ENCODE results near the gene SOD2. TPM values are rescaled to one million over a fixed set of nuclear protein-coding genes. Genes with fewer than 3 reads are reported as not detected.
"Not testable (repeated sequence)": the region's sequence is repeated elsewhere in the genome, so short reads cannot be mapped to it uniquely, and the experiment has no call there.

Gene SOD2
- polyA plus RNA-seq, 1 of the 3 experiments (the other 2 are of a cell fraction), result 26.8 TPM

- TF ChIP-seq RXRA (IDR thresholded peaks at IDR 0.05; ENCODE audit: borderline replicate concordance, low read depth), result no peak
- no peak for TF ChIP-seq ELF1 (IDR thresholded peaks at IDR 0.05)
- TF ChIP-seq TAF1 (IDR thresholded peaks at IDR 0.05; ENCODE audit: borderline replicate concordance, low read depth, low read length), result no peak
- TF ChIP-seq EP300 (IDR thresholded peaks at IDR 0.05; ENCODE audit: borderline replicate concordance in 1 of 2, low read depth in 1 of 2, low read length in 1 of 2), result no peak
- TF ChIP-seq PBX3 (IDR thresholded peaks at IDR 0.05), result no peak
- TF ChIP-seq FOXJ3 (CRISPR knock-in tag; IDR thresholded peaks at IDR 0.05), result no peak
- TF ChIP-seq MXI1 (IDR thresholded peaks at IDR 0.05; ENCODE audit: low read depth, low read length), result no peak; the same call in 1 of the 2 replicates
- TF ChIP-seq TCF12 (IDR thresholded peaks at IDR 0.05), result no peak
- no peak for TF ChIP-seq JUND (IDR thresholded peaks at IDR 0.05)
Measured at GRCh38 chr6:159726255-159726917, 33.3 kb upstream of the SOD2 start (continued).

GRCh38 chr6:159725208-159725607 lies 32.2 kb upstream of the SOD2 start:
- DNase-seq; POLR2A ChIA-PET; H3K9ac ChIP-seq; H3K27me3 ChIP-seq (ENCODE audit: insufficient read depth); H3K4me3 ChIP-seq (ENCODE audit: low read depth in 2 of 2, low read length in 1 of 2); CTCF ChIA-PET; H3F3A ChIP-seq (replicated peaks; ENCODE audit: insufficient read depth); H3K36me3 ChIP-seq (replicated peaks in 1 of 2; ENCODE audit: control insufficient read depth in 1 of 2, insufficient read depth in 2 of 2, low read length in 1 of 2); H2AFZ ChIP-seq (ENCODE audit: low read depth); H3K4me1 ChIP-seq (ENCODE audit: control insufficient read depth in 1 of 2, insufficient read depth in 2 of 2, low read depth in 1 of 2, low read length in 1 of 2); H3K9me2 ChIP-seq; H3K9me3 ChIP-seq; H3K27ac ChIP-seq (ENCODE audit: low read depth in 2 of 2, low read length in 1 of 2); H3K4me2 ChIP-seq: not testable (repeated sequence)
- 100% methylated on average over 3 of the region's 3 CpGs for WGBS (ENCODE audit: low lambda C conversion rate)
- Histone ChIP-seq H4K20me1 (ENCODE audit: insufficient read depth) (peaks cover 23% of the 10 kb centered on the region), H3K79me2 (ENCODE audit: insufficient read depth) (peaks cover 87% of the 10 kb centered on the region)

- no peaks in the 10 kb centered on the region for H3K27me3 ChIP-seq (ENCODE audit: insufficient read depth)
- ChIA-PET POLR2A (no interaction called here), CTCF (no interaction called here)
- 98% methylated on average over 4 of the region's 4 CpGs for WGBS (ENCODE audit: low lambda C conversion rate)
- peaks cover 84% of the 10 kb centered on the region for H3K79me2 ChIP-seq (ENCODE audit: insufficient read depth)
- H3K4me1 ChIP-seq (ENCODE audit: control insufficient read depth in 1 of 2, insufficient read depth in 2 of 2, low read depth in 1 of 2, low read length in 1 of 2), result peaks cover 0 to 7% of the 10 kb centered on the region in 2 experiments; a peak in 2 of 4 replicates
- no peak overlapping the region for H2AFZ ChIP-seq (ENCODE audit: low read depth)
- no peak overlapping the region for H3K9ac ChIP-seq
- no peak for DNase-seq
- no peak overlapping the region for H3K4me3 ChIP-seq (ENCODE audit: low read depth in 2 of 2, low read length in 1 of 2)
- peaks cover 19% of the 10 kb centered on the region for H4K20me1 ChIP-seq (ENCODE audit: insufficient read depth)
- no peak overlapping the region for H3K27ac ChIP-seq (ENCODE audit: low read depth in 2 of 2, low read length in 1 of 2)
- no peaks in the 10 kb centered on the region for H3K9me2 ChIP-seq
- H3F3A ChIP-seq (replicated peaks; ENCODE audit: insufficient read depth), result no peaks in the 10 kb centered on the region
- peaks cover 0 to 8% of the 10 kb centered on the region in 2 experiments for H3K36me3 ChIP-seq (replicated peaks in 1 of 2; ENCODE audit: control insufficient read depth in 1 of 2, insufficient read depth in 2 of 2, low read length in 1 of 2)
- no peaks in the 10 kb centered on the region for H3K9me3 ChIP-seq
- no peak overlapping the region for H3K4me2 ChIP-seq
- TF ChIP-seq MAX (IDR thresholded peaks at IDR 0.05; ENCODE audit: low read depth) (no peak), NRF1 (IDR thresholded peaks at IDR 0.05; ENCODE audit: low read depth, low read length) (no peak), RAD21 (IDR thresholded peaks at IDR 0.05; ENCODE audit: low read length) (no peak), SMC3 (IDR thresholded peaks at IDR 0.05; ENCODE audit: low read depth, low read length) (no peak), USF1 (IDR thresholded peaks at IDR 0.05; ENCODE audit: borderline replicate concordance, low read depth) (no peak), FOXJ3 (CRISPR knock-in tag; IDR thresholded peaks at IDR 0.05) (no peak), TEAD4 (IDR thresholded peaks at IDR 0.05; ENCODE audit: borderline replicate concordance, insufficient read depth) (no peak), CTCF (IDR thresholded peaks at IDR 0.05) (no peak), GABPA (IDR thresholded peaks at IDR 0.05; ENCODE audit: low read depth) (no peak), RCOR1 (IDR thresholded peaks at IDR 0.05; ENCODE audit: low read length) (no peak), USF2 (IDR thresholded peaks at IDR 0.05; ENCODE audit: borderline replicate concordance, low read depth, low read length) (no peak)
Measured at GRCh38 chr6:159724778-159725177, 31.7 kb upstream of the SOD2 start.
